ENCODE data around the gene DAW1. TPM values are rescaled to one million over a fixed set of nuclear protein-coding genes. Genes with fewer than 3 reads are reported as not detected.

DAW1 gene
- total RNA-seq, 1 donor from 2014 or later = 0.86 TPM

DNA sequence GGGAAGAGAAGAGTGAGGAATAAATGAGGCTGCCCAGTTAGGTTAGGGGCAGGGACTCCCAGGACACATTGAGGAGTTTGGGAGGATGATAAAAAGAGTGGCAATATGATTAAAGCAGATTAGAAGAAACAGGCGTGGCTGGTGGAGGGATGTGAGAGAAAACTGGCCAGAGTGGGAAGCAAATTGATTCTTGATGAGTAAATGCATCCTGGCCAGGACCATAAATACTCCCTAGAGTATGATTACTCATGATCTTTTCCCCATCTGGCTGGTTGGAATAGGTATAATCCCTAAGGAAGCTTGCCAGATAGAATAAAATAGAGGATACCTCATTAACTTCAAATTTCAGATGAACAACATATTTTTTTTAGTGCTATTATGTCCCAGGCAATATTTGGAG is 21.5 kb upstream of the DAW1 start:
- TF ChIP-seq, protein P1, sequence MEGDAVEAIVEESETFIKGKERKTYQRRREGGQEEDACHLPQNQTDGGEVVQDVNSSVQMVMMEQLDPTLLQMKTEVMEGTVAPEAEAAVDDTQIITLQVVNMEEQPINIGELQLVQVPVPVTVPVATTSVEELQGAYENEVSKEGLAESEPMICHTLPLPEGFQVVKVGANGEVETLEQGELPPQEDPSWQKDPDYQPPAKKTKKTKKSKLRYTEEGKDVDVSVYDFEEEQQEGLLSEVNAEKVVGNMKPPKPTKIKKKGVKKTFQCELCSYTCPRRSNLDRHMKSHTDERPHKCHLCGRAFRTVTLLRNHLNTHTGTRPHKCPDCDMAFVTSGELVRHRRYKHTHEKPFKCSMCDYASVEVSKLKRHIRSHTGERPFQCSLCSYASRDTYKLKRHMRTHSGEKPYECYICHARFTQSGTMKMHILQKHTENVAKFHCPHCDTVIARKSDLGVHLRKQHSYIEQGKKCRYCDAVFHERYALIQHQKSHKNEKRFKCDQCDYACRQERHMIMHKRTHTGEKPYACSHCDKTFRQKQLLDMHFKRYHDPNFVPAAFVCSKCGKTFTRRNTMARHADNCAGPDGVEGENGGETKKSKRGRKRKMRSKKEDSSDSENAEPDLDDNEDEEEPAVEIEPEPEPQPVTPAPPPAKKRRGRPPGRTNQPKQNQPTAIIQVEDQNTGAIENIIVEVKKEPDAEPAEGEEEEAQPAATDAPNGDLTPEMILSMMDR (IDR thresholded peaks at IDR 0.05; ENCODE audit: insufficient read depth, low read depth, low read length) = no peak
- Histone ChIP-seq H4K20me1 (ENCODE audit: insufficient read depth, low read length) (no peaks in the 10 kb centered on the region), H3K4me1 (ENCODE audit: insufficient read depth, low read length) (peaks cover 17% of the 10 kb centered on the region), H3K9me3 (ENCODE audit: insufficient read depth, low read depth, low read length) (no peaks in the 10 kb centered on the region), H3K27me3 (ENCODE audit: insufficient read depth, low read length) (no peaks in the 10 kb centered on the region), H3K36me3 (ENCODE audit: insufficient read depth, low read length) (no peaks in the 10 kb centered on the region), H3K27ac (ENCODE audit: low read depth, low read length) (no peak overlapping the region), H3K79me2 (ENCODE audit: insufficient read depth, low read length) (no peaks in the 10 kb centered on the region), H3K9ac (ENCODE audit: low read length) (no peak overlapping the region), H3K4me2 (ENCODE audit: low read length) (no peak overlapping the region), H3K4me3 (ENCODE audit: insufficient read depth, low read depth, low read length) (no peak overlapping the region), H2AFZ (ENCODE audit: low read depth, low read length) (no peak overlapping the region)
- FAIRE-seq = no peak
- H3K4me3 Mint-ChIP-seq (ENCODE audit: unreplicated experiment) = no peak overlapping the region
- H3K9me3 Mint-ChIP-seq (ENCODE audit: unreplicated experiment) = no peaks in the 10 kb centered on the region
- H3K27ac Mint-ChIP-seq (ENCODE audit: unreplicated experiment) = no peak overlapping the region
- H3K27me3 Mint-ChIP-seq (ENCODE audit: low read depth, unreplicated experiment) = peaks cover 3% of the 10 kb centered on the region
- peak; percentile 71 for DNase-seq (ENCODE audit: low read depth)
- H3K4me1 Mint-ChIP-seq (ENCODE audit: low read depth, unreplicated experiment) = peaks cover 11% of the 10 kb centered on the region
- H3K36me3 Mint-ChIP-seq (ENCODE audit: low read depth, unreplicated experiment) = no peaks in the 10 kb centered on the region

DNA sequence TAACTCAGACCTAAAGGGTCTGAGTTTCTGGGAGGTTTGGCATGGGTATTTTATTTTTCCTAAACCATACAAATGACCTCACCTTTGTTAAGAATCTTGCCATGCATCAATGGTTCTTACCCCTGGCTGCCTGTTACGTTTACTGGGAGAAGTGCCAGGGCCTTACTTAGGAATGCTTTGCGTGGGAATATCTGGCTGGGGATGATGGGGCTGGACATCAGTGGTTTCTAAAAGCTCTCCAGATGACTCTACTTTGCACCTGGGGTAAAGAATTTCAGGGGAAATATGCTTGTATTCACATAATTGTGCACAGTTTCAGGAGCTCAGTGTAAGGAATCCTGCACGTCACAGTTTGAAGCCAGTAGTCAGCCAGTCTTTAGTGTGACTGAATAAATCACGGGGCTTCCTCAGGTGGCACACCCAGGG is 18.2 kb upstream of the DAW1 start:
- Histone ChIP-seq H3K36me3 (ENCODE audit: insufficient read depth, low read length) (no peaks in the 10 kb centered on the region), H3K27ac (ENCODE audit: low read depth, low read length) (peak overlapping the region; percentile 84), H2AFZ (ENCODE audit: low read depth, low read length) (no peak overlapping the region), H3K4me3 (ENCODE audit: insufficient read depth, low read depth, low read length) (no peak overlapping the region), H3K4me1 (ENCODE audit: insufficient read depth, low read length) (peaks cover 17% of the 10 kb centered on the region), H3K9ac (ENCODE audit: low read length) (peak overlapping the region; percentile 70), H3K9me3 (ENCODE audit: insufficient read depth, low read depth, low read length) (no peaks in the 10 kb centered on the region), H3K79me2 (ENCODE audit: insufficient read depth, low read length) (no peaks in the 10 kb centered on the region), H4K20me1 (ENCODE audit: insufficient read depth, low read length) (no peaks in the 10 kb centered on the region), H3K4me2 (ENCODE audit: low read length) (peak overlapping the region; percentile 69), H3K27me3 (ENCODE audit: insufficient read depth, low read length) (no peaks in the 10 kb centered on the region)
- FAIRE-seq = no peak
- Mint-ChIP-seq H3K4me1 (ENCODE audit: low read depth, unreplicated experiment) (peaks cover 11% of the 10 kb centered on the region), H3K36me3 (ENCODE audit: low read depth, unreplicated experiment) (no peaks in the 10 kb centered on the region), H3K27ac (ENCODE audit: unreplicated experiment) (no peak overlapping the region), H3K27me3 (ENCODE audit: low read depth, unreplicated experiment) (peaks cover 3% of the 10 kb centered on the region), H3K4me3 (ENCODE audit: unreplicated experiment) (peak overlapping the region; percentile 42), H3K9me3 (ENCODE audit: unreplicated experiment) (no peaks in the 10 kb centered on the region)
- DNase-seq (ENCODE audit: low read depth) = peak; percentile 99
- TF ChIP-seq, protein P1 (IDR thresholded peaks at IDR 0.05; ENCODE audit: insufficient read depth, low read depth, low read length) = no peak
- TF ChIP-seq EZH2 (IDR thresholded peaks at IDR 0.05; ENCODE audit: insufficient read depth, low read length) = no peak

DNA sequence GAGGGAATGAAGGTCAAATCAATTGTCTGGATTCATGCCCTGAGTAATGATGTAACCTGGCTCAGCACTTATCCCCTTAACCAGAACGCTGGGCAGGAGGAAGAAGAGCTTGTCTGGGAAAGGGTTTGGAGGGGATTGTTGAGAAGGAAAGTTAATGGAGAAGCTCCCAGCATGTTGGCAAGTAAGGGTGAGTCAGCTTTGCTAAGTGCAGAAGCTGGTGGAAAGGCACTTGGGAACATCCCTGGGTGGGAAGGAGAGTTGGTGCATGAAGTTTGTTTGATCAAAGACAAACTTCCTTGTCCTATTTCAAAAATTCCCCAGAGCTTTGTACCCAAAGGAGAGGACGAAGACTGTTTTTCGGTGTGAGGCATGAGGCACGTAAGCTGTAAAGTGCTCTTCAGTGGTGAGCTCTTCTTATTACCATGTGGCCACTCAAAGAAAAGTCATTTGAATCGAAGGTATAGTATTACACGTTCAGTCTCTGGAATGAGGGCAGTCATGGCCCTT is 17.6 kb upstream of the DAW1 start:
- DNase-seq (ENCODE audit: low read depth) = peak; percentile 66

More for the DNA sequence above, 17.6 kb upstream of the DAW1 start:
- Histone ChIP-seq H3K4me3 (ENCODE audit: insufficient read depth, low read depth, low read length) (no peak overlapping the region), H3K4me1 (ENCODE audit: insufficient read depth, low read length) (peaks cover 17% of the 10 kb centered on the region), H3K9ac (ENCODE audit: low read length) (peak overlapping the region; percentile 70), H3K9me3 (ENCODE audit: insufficient read depth, low read depth, low read length) (no peaks in the 10 kb centered on the region), H3K27ac (ENCODE audit: low read depth, low read length) (peak overlapping the region; percentile 84), H4K20me1 (ENCODE audit: insufficient read depth, low read length) (no peaks in the 10 kb centered on the region), H3K36me3 (ENCODE audit: insufficient read depth, low read length) (no peaks in the 10 kb centered on the region), H3K79me2 (ENCODE audit: insufficient read depth, low read length) (no peaks in the 10 kb centered on the region), H3K27me3 (ENCODE audit: insufficient read depth, low read length) (no peaks in the 10 kb centered on the region), H2AFZ (ENCODE audit: low read depth, low read length) (peak overlapping the region; percentile 5), H3K4me2 (ENCODE audit: low read length) (peak overlapping the region; percentile 69)
- H3K27ac Mint-ChIP-seq (ENCODE audit: unreplicated experiment) = peak overlapping the region; percentile 4
- peaks cover 11% of the 10 kb centered on the region for H3K4me1 Mint-ChIP-seq (ENCODE audit: low read depth, unreplicated experiment)
- peaks cover 3% of the 10 kb centered on the region for H3K27me3 Mint-ChIP-seq (ENCODE audit: low read depth, unreplicated experiment)
- no peak for FAIRE-seq
- no peaks in the 10 kb centered on the region for H3K36me3 Mint-ChIP-seq (ENCODE audit: low read depth, unreplicated experiment)
- H3K9me3 Mint-ChIP-seq (ENCODE audit: unreplicated experiment) = no peaks in the 10 kb centered on the region
- no peak overlapping the region for H3K4me3 Mint-ChIP-seq (ENCODE audit: unreplicated experiment)
- no peak for TF ChIP-seq EZH2 (IDR thresholded peaks at IDR 0.05; ENCODE audit: insufficient read depth, low read length)
- TF ChIP-seq, protein P1 (IDR thresholded peaks at IDR 0.05; ENCODE audit: insufficient read depth, low read depth, low read length) = no peak
